Stimulated activated CD8-positive, alpha-beta memory T cell treated with anti-CD3 and anti-CD28 coated beads, Interleukin-15, amount 100 ng/mL, for 48 hours (primary cell): ENCODE results near the gene IPO5.

Experiments used
- DNase-seq, 2 donors: peaks; one replicate each; pipeline ENCODE4 v3.0.0-alpha.2; 2020; ENCODE audit warnings: low read depth in 2 of 2

The IPO5 gene

GRCh38 chr13:97953376-97953970, at the start of gene IPO5:
IPO5 (plus strand) TSS chr13:97953675; CDS start chr13:97976697, 23,022 bp downstream.
- DNase-seq, result no peak

GRCh38 chr13:97904059-97904458, 49.4 kb upstream of the IPO5 start:
- no peak for DNase-seq

GRCh38 chr13:97905517-97905916, 48.0 kb upstream of the IPO5 start:
- DNase-seq, result no peak

GRCh38 chr13:97911311-97912138, 42.0 kb upstream of the IPO5 start:
- no peak for DNase-seq

GRCh38 chr13:97912139-97912535, 41.3 kb upstream of the IPO5 start:
- DNase-seq, result no peak

GRCh38 chr13:97913206-97913605, 40.3 kb upstream of the IPO5 start:
- DNase-seq, result no peak

- DNase-seq, result no peak
These were observed 38.9 kb upstream of the IPO5 start for GRCh38 chr13:97914540-97914939.

- DNase-seq, result no peak
These were observed 32.2 kb upstream of the IPO5 start for GRCh38 chr13:97921176-97921816.

- no peak for DNase-seq
These were observed 25.2 kb upstream of the IPO5 start for GRCh38 chr13:97928301-97928700.

- no peak for DNase-seq
These were observed 21.4 kb upstream of the IPO5 start for GRCh38 chr13:97932036-97932435.

GRCh38 chr13:97932647-97933046, 20.8 kb upstream of the IPO5 start:
- DNase-seq, result no peak

GRCh38 chr13:97933776-97934175, 19.7 kb upstream of the IPO5 start:
- DNase-seq, result no peak

GRCh38 chr13:97934590-97934989, 18.9 kb upstream of the IPO5 start:
- DNase-seq, result no peak

GRCh38 chr13:97935071-97935470, 18.4 kb upstream of the IPO5 start:
- no peak for DNase-seq

- no peak for DNase-seq
These were observed 17.4 kb upstream of the IPO5 start for GRCh38 chr13:97936036-97936435.

GRCh38 chr13:97938706-97939475, 14.6 kb upstream of the IPO5 start:
- DNase-seq, result no peak

GRCh38 chr13:97944396-97945029, 9.0 kb upstream of the IPO5 start:
- no peak for DNase-seq

GRCh38 chr13:97945342-97945741, 8.1 kb upstream of the IPO5 start:
- no peak for DNase-seq

- no peak for DNase-seq
These were observed 7.6 kb upstream of the IPO5 start for GRCh38 chr13:97945792-97946419.

- no peak for DNase-seq
These were observed 6.4 kb upstream of the IPO5 start for GRCh38 chr13:97946951-97947588.

GRCh38 chr13:97948041-97948440, 5.4 kb upstream of the IPO5 start:
- no peak for DNase-seq
